K562 (cell line): ENCODE measurements around the gene PPIL1. TPM values are rescaled to one million over a fixed set of nuclear protein-coding genes. Genes with fewer than 3 reads are reported as not detected.

Source experiments
- ATAC-seq: fragments of 200-7000 bp; cut with Tn5 transposase; 3 replicates; pipeline ENCODE4 v1.9.1; 2020; ENCODE audit warnings: moderate library complexity
- BruUV-seq: library from RNA; stranded (reverse); fragments of 400-500 nt; replicated peaks from 2 replicates; lab custom pipeline; 2021; lab: Mats Ljungman, UMichigan
- CTCF ChIA-PET: fragments of 300-600 bp; formaldehyde crosslinking; extraction: SDS; loops from one replicate; lab custom pipeline; 2021; ENCODE audit warnings: low intra/inter-chr PET ratio; lab: Yijun Ruan, JAX
- POLR2A ChIA-PET: fragments of 300-600, 350-650 bp; sonication (Branson Sonifier 250); formaldehyde crosslinking; extraction: SDS; loops from one replicate; lab custom pipeline; 2021; ENCODE audit warnings: antibody characterized with exemption, inconsistent platforms; lab: Yijun Ruan, JAX
- DNase-seq, 4 experiments: peaks; one replicate each; pipeline versions ENCODE4 v3.0.0 to v3.0.0-alpha.2; 2011 to 2018; ENCODE audit warnings: low spot score in 3 of 4, mixed read lengths in 3 of 4; ENCODE audit errors: extremely low read depth in 1 of 4
- FAIRE-seq: peaks from 2 replicates; lab custom pipeline; 2011; peaks lifted over from hg19 to GRCh38; lab: Jason Lieb, UNC
- H2AFZ ChIP-seq: 2 replicates; pipeline ENCODE4 v1.6.0; 2011; ENCODE audit warnings: low read depth, low read length, control low read depth, inconsistent platforms
- H3K27ac ChIP-seq: fragments of 200-600 bp; 3 replicates; pipeline ENCODE4 v1.8.0; 2011; ENCODE audit warnings: low read depth, mild to moderate bottlenecking, control low read depth, inconsistent platforms, low read length, moderate library complexity, mixed read lengths; ENCODE audit errors: extremely low read depth
- H3K27me3 ChIP-seq, 2 experiments: fragments of 300-600 bp in 1 of 2; 2 replicates in 1 of 2; 3 replicates in 1 of 2; pipeline versions ENCODE4 v1.6.0 to v1.8.0; 2011; ENCODE audit warnings: inconsistent platforms in 2 of 2, low read length in 2 of 2, mild to moderate bottlenecking in 1 of 2, mixed read lengths in 1 of 2, moderate library complexity in 1 of 2; ENCODE audit not compliant: control insufficient read depth in 2 of 2, insufficient read depth in 2 of 2
- H3K36me3 ChIP-seq: fragments of 300-600 bp; 3 replicates; pipeline ENCODE4 v1.8.0; 2011; ENCODE audit warnings: mild to moderate bottlenecking, low read length, inconsistent platforms; ENCODE audit not compliant: control insufficient read depth, insufficient read depth
- H3K4me1 ChIP-seq, 2 experiments: fragments of 200-600 bp in 1 of 2; replicated peaks in 1 of 2; 2 replicates in 1 of 2; 3 replicates in 1 of 2; pipeline versions ENCODE4 v1.5.1 to v1.8.0; 2011; ENCODE audit warnings: inconsistent platforms in 2 of 2, low read length in 2 of 2, mild to moderate bottlenecking in 1 of 2, mixed read lengths in 1 of 2, moderate library complexity in 1 of 2; ENCODE audit not compliant: control insufficient read depth in 2 of 2, insufficient read depth in 2 of 2
- H3K4me2 ChIP-seq: 2 replicates; pipeline ENCODE4 v1.6.1; 2011; ENCODE audit warnings: low read length, control low read depth, inconsistent platforms, mixed read lengths; ENCODE audit not compliant: insufficient read depth
- H3K4me3 ChIP-seq: fragments of 200-600 bp; sonication (generic), shearing (Covaris generic); 2 replicates; pipeline ENCODE4 v1.5.1; 2016; ENCODE audit warnings: control low read depth, inconsistent platforms
- H3K79me2 ChIP-seq: fragments of 200-600 bp; 3 replicates; pipeline ENCODE4 v1.8.0; 2011; ENCODE audit warnings: low read length, inconsistent platforms; ENCODE audit not compliant: control insufficient read depth, insufficient read depth
- H3K9ac ChIP-seq, 2 experiments: 2 replicates each; pipeline versions ENCODE4 v1.6.0 to v1.6.1; 2011; ENCODE audit warnings: low read depth in 2 of 2, low read length in 2 of 2, control low read depth in 1 of 2, inconsistent platforms in 1 of 2, mild to moderate bottlenecking in 1 of 2, mixed read lengths in 1 of 2; ENCODE audit not compliant: insufficient read depth in 1 of 2
- H3K9me1 ChIP-seq: one replicate; pipeline ENCODE4 v1.6.0; 2011; ENCODE audit warnings: inconsistent platforms, mild to moderate bottlenecking, low read length, moderate library complexity; ENCODE audit not compliant: control insufficient read depth, insufficient read depth
- H3K9me3 ChIP-seq: replicated peaks from 2 replicates; pipeline ENCODE4 v1.5.1; 2011; ENCODE audit warnings: low read depth, low read length, inconsistent platforms; ENCODE audit not compliant: control insufficient read depth, insufficient read depth
- H4K20me1 ChIP-seq: replicated peaks from 2 replicates; pipeline ENCODE4 v1.6.1; 2011; ENCODE audit warnings: low read length, inconsistent platforms, mixed read lengths; ENCODE audit not compliant: control insufficient read depth, insufficient read depth
- CHCHD3 ChIP-seq: fragments of 250-450 bp; sonication (Bioruptor Pico); IDR thresholded peaks from 2 replicates; pipeline ENCODE4 v2.1.2; 2022; ENCODE audit warnings: mild to moderate bottlenecking
- CREB3L1 ChIP-seq: fragments of 450-650 bp; IDR thresholded peaks from 2 replicates; pipeline ENCODE4 v1.6.1; 2014; ENCODE audit warnings: low read depth, mild to moderate bottlenecking, moderate library complexity, borderline replicate concordance
- HDAC2 ChIP-seq: fragments of 450-650 bp; IDR thresholded peaks from 2 replicates; pipeline ENCODE4 v1.6.1; 2016; ENCODE audit warnings: mild to moderate bottlenecking
- HIVEP1 ChIP-seq: fragments of 250-450 bp; sonication (Bioruptor Pico); IDR thresholded peaks from 2 replicates; pipeline ENCODE4 v1.4.0; 2020; ENCODE audit warnings: mild to moderate bottlenecking
- MAZ ChIP-seq, 2 experiments: fragments of 450-650 bp in 1 of 2; sonication (generic) in 1 of 2; formaldehyde crosslinking; IDR thresholded peaks in 1 of 2; conservative IDR thresholded peaks in 1 of 2; 2 replicates each; pipeline versions ENCODE4 v1.4.0 to v1.5.0; 2020; ENCODE audit warnings: mild to moderate bottlenecking in 1 of 2, missing genetic modification reagents in 1 of 2
- NFE2L1 ChIP-seq: fragments of 450-650 bp; IDR thresholded peaks from 2 replicates; pipeline ENCODE4 v1.6.1; 2016; ENCODE audit warnings: missing genetic modification characterization, low read depth, mild to moderate bottlenecking, missing compliant biosample characterization, moderate library complexity, borderline replicate concordance
- NFIC ChIP-seq: fragments of 450-650 bp; IDR thresholded peaks from 2 replicates; pipeline ENCODE4 v1.6.1; 2017; ENCODE audit warnings: mild to moderate bottlenecking, inconsistent platforms
- NFXL1 ChIP-seq: fragments of 450-650 bp; formaldehyde crosslinking; IDR thresholded peaks from 2 replicates; pipeline ENCODE4 v1.4.0; 2021; ENCODE audit warnings: mild to moderate bottlenecking
- SNIP1 ChIP-seq: fragments of 450-650 bp; IDR thresholded peaks from 2 replicates; pipeline ENCODE4 v1.7.1; 2017; ENCODE audit warnings: low read depth, mild to moderate bottlenecking
- TAL1 ChIP-seq: fragments of 450-650 bp; IDR thresholded peaks from 2 replicates; pipeline ENCODE4 v1.6.1; 2016; ENCODE audit warnings: mild to moderate bottlenecking
- TCF7 ChIP-seq: sonication (generic); IDR thresholded peaks from 2 replicates; pipeline ENCODE4 v1.6.1; 2016; ENCODE audit warnings: antibody characterized with exemption, borderline replicate concordance
- TGIF2 ChIP-seq: sonication (generic); formaldehyde crosslinking; IDR thresholded peaks from 2 replicates; pipeline ENCODE4 v1.8.1; 2022; ENCODE audit warnings: mild to moderate bottlenecking, missing genetic modification reagents, moderate library complexity
- ZNF175 ChIP-seq: fragments of 200-800 bp; sonication (Bioruptor generic); IDR thresholded peaks from 2 replicates; pipeline ENCODE4 v1.6.1; 2016; ENCODE audit warnings: low read depth, mild to moderate bottlenecking, missing genetic modification characterization, missing compliant biosample characterization
- ZNF561 ChIP-seq: fragments of 450-650 bp; formaldehyde crosslinking; conservative IDR thresholded peaks from 2 replicates; pipeline ENCODE4 v1.4.0; 2020; ENCODE audit warnings: mild to moderate bottlenecking, moderate library complexity
- ZNF76 ChIP-seq: fragments of 250-450 bp; sonication (Bioruptor Pico); IDR thresholded peaks from 2 replicates; pipeline ENCODE4 v1.4.0; 2020; ENCODE audit warnings: mild to moderate bottlenecking, moderate library complexity, borderline replicate concordance
- ZNF766 ChIP-seq: fragments of 200-800 bp; sonication (Bioruptor generic); conservative IDR thresholded peaks from 2 replicates; pipeline ENCODE4 v1.6.1; 2016; ENCODE audit warnings: missing genetic modification characterization, missing compliant biosample characterization
- ZNF77 ChIP-seq: fragments of 250-450 bp; sonication (Bioruptor Pico); IDR thresholded peaks from 2 replicates; pipeline ENCODE4 v1.5.0; 2020
- ZNF780A ChIP-seq: fragments of 250-450 bp; sonication (Bioruptor Pico); IDR thresholded peaks from 2 replicates; pipeline ENCODE4 v1.5.0; 2021; ENCODE audit warnings: mild to moderate bottlenecking
- WGBS: fragments of 100-300 bp; shearing (Covaris generic); methylation state at CpG from one replicate; pipeline ENCODE4 v1.1.6; 2016; ENCODE audit warnings: low coverage, mixed read lengths; ENCODE audit not compliant: insufficient coverage; ENCODE audit errors: missing lambda C conversion rate; 5-methylcytosine and 5-hydroxymethylcytosine counted together
- in situ Hi-C: fragments of 300-500 bp; cut with MboI; formaldehyde crosslinking; loops from 4 replicates; pipeline ENCODE4 v1.15.0; 2018; ENCODE audit warnings: inconsistent platforms, mixed read lengths
- intact Hi-C: fragments of 100-400 bp; cut with micrococcal nuclease; formaldehyde crosslinking; loops from 2 replicates; pipeline ENCODE4 v1.14.2; 2022
- polyA plus RNA-seq, 8 experiments: library from polyadenylated mRNA; depleted of rRNA in 4 of 8; stranded (reverse) in 5 of 8; unstranded in 3 of 8; fragments of >200 nt; fragmentation: Nextera tagmentation in 2 of 8; fragmentation: Illumina TruSeq in 1 of 8; extraction: Ambion mirVana in 2 of 8; extraction: Trizol in 1 of 8; gene quantifications; 2 replicates each; pipeline versions ENCODE4 v1.2.1 to v1.2.3, GENCODE V29; 2011 to 2014; ENCODE audit warnings: inconsistent platforms in 1 of 8, missing spikeins in 1 of 8
- total RNA-seq, 7 experiments: library from RNA; depleted of rRNA in 6 of 7; stranded (reverse); fragments of >200 nt in 6 of 7; fragmentation: Illumina TruSeq in 2 of 7; extraction: Trizol in 2 of 7; gene quantifications; 2 replicates each; pipeline versions ENCODE4 v1.2.1 to v1.2.3, GENCODE V29; 2011 to 2021; ENCODE audit warnings: low replicate concordance in 1 of 7
- TF ChIP-seq, protein P1 (sequence below), 2 experiments: IDR thresholded peaks; 2 replicates each; pipeline ENCODE4 v1.6.1; 2011; ENCODE audit warnings: borderline replicate concordance in 1 of 2, control low read depth in 1 of 2, low read depth in 1 of 2, low read length in 1 of 2, mild to moderate bottlenecking in 1 of 2, mixed read lengths in 1 of 2, moderate library complexity in 1 of 2; ENCODE audit not compliant: insufficient read depth in 1 of 2, insufficient read length in 1 of 2, poor library complexity in 1 of 2, severe bottlenecking in 1 of 2; ENCODE audit errors: extremely low read depth in 1 of 2
- TF ChIP-seq, protein P2 (sequence below): sonication (generic); formaldehyde crosslinking; IDR thresholded peaks from 2 replicates; pipeline ENCODE4 v1.8.0; 2022; ENCODE audit warnings: mild to moderate bottlenecking, missing genetic modification reagents

The PPIL1 gene
- total and polyA plus RNA-seq, 9 of the 15 experiments (the other 6 are each of a cell fraction or from before 2014, with no cell fraction given), result 65.8 to 205 (median 130) TPM

DNA sequence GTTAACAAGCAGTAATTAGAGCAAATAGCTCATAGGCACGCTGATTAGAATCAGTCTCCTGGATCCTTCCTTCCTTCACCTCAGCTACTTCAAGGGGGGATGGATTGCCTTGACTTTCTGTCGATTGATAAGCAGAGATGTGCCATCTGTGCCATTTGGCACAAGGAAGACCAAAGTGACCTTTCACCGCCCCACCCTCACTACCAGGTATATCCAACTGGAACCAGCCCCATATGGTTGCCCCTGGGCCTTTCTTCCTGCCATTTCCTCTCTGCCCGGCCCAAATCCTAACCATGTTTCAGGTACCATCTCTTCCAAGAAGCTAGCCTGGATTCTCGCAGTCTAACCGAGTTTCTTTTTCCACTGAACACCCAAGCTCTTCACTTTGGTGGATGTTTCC, 26.6 kb downstream of the PPIL1 start:
- H3K4me1 ChIP-seq, result peaks cover 34 to 38% of the 10 kb centered on the region in 2 experiments
- H3K4me3 ChIP-seq, result no peak overlapping the region
- H3K36me3 ChIP-seq, result peaks cover 16% of the 10 kb centered on the region; the same call in 2 of the 3 replicates
- peak overlapping the region in 1 of 2 experiments; percentile 40; a peak in 1 of 4 replicates for H3K9ac ChIP-seq
- no TSS peak for BruUV-seq
- ATAC-seq, result no peak
- WGBS, result 58% methylated on average over 6 of the region's 6 CpGs
- H3K9me3 ChIP-seq, result no peaks in the 10 kb centered on the region
- H3K79me2 ChIP-seq, result no peaks in the 10 kb centered on the region
- H2AFZ ChIP-seq, result no peak overlapping the region; the same call in 1 of the 2 replicates
- no peak for FAIRE-seq
- in situ Hi-C loops, result no loop called here
- H3K27me3 ChIP-seq, result no peaks in the 10 kb centered on the region
- H3K4me2 ChIP-seq, result peak overlapping the region; percentile 69; the same call in 1 of the 2 replicates
- intact Hi-C loops, result no loop called here
- DNase-seq, result no peak
- POLR2A ChIA-PET, result interaction anchor here (0.6 to 3.8 kb wide), 10 partner anchors 10 to 112 kb away, joined by 3 to 23 read pairs (median 3); partner anchors contain the start of gene PPIL1
- CTCF ChIA-PET, result interaction anchor here (0.6 to 0.8 kb wide), 3 partner anchors 37 to 233 kb away, joined by 4 to 8 read pairs (median 5); no protein-coding TSS in a partner anchor
- no peak overlapping the region for H3K27ac ChIP-seq
- no peaks in the 10 kb centered on the region for H4K20me1 ChIP-seq
- peaks cover 3% of the 10 kb centered on the region for H3K9me1 ChIP-seq
- TF ChIP-seq, protein P1, sequence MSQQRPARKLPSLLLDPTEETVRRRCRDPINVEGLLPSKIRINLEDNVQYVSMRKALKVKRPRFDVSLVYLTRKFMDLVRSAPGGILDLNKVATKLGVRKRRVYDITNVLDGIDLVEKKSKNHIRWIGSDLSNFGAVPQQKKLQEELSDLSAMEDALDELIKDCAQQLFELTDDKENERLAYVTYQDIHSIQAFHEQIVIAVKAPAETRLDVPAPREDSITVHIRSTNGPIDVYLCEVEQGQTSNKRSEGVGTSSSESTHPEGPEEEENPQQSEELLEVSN (IDR thresholded peaks at IDR 0.05; ENCODE audit: borderline replicate concordance in 1 of 2, extremely low read depth in 1 of 2, insufficient read depth in 1 of 2, insufficient read length in 1 of 2, low read depth in 1 of 2, low read length in 1 of 2, poor library complexity in 1 of 2, severe bottlenecking in 1 of 2), result no peak
- TF ChIP-seq TCF7 (no peak), HDAC2 (no peak), ZNF561 (CRISPR knock-in tag) (no peak), TGIF2 (CRISPR knock-in tag) (no peak), TAL1 (no peak), NFXL1 (CRISPR knock-in tag) (no peak), ZNF175 (CRISPR knock-in tag) (0 out of 2 replicates have a peak, but pooled peaks have one; percentile 8), NFIC (no peak), SNIP1 (no peak), ZNF76 (no peak), NFE2L1 (tag) (no peak), CHCHD3 (CRISPR knock-in tag) (no peak), ZNF766 (CRISPR knock-in tag) (0 out of 2 replicates have a peak, but pooled peaks have one; percentile 28), ZNF780A (CRISPR knock-in tag) (no peak), ZNF77 (CRISPR knock-in tag) (no peak), CREB3L1 (no peak), MAZ (CRISPR knock-in tag; conservative IDR thresholded peaks at IDR 0.05 in 1 of 2, IDR thresholded peaks at IDR 0.05 in 1 of 2) (0 out of 4 replicates have a peak, but pooled peaks of 1 of the 2 experiments have one; percentile 8), HIVEP1 (0 out of 2 replicates have a peak, but pooled peaks have one; percentile 47)
- TF ChIP-seq, protein P2, sequence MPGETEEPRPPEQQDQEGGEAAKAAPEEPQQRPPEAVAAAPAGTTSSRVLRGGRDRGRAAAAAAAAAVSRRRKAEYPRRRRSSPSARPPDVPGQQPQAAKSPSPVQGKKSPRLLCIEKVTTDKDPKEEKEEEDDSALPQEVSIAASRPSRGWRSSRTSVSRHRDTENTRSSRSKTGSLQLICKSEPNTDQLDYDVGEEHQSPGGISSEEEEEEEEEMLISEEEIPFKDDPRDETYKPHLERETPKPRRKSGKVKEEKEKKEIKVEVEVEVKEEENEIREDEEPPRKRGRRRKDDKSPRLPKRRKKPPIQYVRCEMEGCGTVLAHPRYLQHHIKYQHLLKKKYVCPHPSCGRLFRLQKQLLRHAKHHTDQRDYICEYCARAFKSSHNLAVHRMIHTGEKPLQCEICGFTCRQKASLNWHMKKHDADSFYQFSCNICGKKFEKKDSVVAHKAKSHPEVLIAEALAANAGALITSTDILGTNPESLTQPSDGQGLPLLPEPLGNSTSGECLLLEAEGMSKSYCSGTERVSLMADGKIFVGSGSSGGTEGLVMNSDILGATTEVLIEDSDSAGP (CRISPR knock-in tag), result no peak
